Measurements from ENCODE around the gene OR10H4. TPM values are rescaled to one million over a fixed set of nuclear protein-coding genes. Genes with fewer than 3 reads are reported as not detected.
"Not testable (repeated sequence)": the region's sequence is repeated elsewhere in the genome, so short reads cannot be mapped to it uniquely, and the experiment has no call there.

The OR10H4 gene
- total RNA-seq: not detected in 2 replicates

DNA sequence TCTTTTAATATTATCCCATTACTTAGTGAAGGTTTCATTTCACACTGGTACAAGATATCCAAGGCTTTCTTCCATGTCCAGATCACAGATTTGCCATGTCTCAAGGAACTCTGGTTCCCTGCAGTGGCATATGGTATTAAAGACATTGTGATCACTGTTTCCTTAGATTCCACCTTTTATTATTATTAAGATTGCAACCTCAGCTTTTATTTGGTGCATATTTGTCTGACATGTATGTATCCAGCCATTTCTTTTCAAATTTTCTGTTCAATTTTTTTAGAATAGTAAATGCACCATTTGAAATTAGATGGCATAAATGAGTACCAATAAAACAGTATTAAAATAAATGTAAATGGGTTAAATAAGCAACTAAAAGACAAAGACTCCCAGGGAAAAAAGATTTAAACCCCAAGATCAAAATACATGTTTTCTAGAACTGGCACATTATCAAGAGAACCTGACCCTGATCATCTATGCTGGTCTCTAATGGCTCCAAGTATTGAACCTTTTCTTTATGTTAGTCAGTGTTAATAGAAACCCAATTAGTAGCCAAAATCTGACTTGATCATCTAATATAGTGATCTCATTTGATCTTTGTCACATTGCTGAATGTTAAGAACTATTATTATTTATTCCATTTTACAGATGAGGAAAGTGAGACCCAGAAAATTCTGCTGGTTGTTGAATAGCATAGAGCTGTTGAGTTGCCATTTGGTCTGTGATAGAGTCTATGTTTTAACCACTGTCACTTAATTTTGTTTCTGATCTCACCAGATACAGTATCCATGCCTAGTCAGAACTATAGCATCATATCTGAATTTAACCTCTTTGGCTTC lies at the start of gene OR10H4:
OR10H4 (plus strand) TSS at position 786 of the 836 bp plus-strand sequence; CDS start at position 786, 0 bp downstream.
- TF ChIP-seq, protein P1, sequence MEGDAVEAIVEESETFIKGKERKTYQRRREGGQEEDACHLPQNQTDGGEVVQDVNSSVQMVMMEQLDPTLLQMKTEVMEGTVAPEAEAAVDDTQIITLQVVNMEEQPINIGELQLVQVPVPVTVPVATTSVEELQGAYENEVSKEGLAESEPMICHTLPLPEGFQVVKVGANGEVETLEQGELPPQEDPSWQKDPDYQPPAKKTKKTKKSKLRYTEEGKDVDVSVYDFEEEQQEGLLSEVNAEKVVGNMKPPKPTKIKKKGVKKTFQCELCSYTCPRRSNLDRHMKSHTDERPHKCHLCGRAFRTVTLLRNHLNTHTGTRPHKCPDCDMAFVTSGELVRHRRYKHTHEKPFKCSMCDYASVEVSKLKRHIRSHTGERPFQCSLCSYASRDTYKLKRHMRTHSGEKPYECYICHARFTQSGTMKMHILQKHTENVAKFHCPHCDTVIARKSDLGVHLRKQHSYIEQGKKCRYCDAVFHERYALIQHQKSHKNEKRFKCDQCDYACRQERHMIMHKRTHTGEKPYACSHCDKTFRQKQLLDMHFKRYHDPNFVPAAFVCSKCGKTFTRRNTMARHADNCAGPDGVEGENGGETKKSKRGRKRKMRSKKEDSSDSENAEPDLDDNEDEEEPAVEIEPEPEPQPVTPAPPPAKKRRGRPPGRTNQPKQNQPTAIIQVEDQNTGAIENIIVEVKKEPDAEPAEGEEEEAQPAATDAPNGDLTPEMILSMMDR (IDR thresholded peaks at IDR 0.05): no peak
- ATAC-seq (ENCODE audit: low read depth) (no peak), DNase-seq (no peak)
- Mint-ChIP-seq H3K36me3 (ENCODE audit: low read depth) (peaks cover 4% of the 10 kb centered on the region), H3K4me3 (no peak within 1 kb of the TSS), H3K27ac (no peak within 1 kb of the TSS), H3K9me3 (peaks cover 20% of the 10 kb centered on the region), H3K27me3 (peaks cover 33% of the 10 kb centered on the region), H3K4me1 (no peaks in the 10 kb centered on the region)
- POLR2A ChIA-PET: no interaction called here
- CTCF ChIA-PET: no interaction called here
- intact Hi-C loops (cut with micrococcal nuclease): no loop called here

DNA sequence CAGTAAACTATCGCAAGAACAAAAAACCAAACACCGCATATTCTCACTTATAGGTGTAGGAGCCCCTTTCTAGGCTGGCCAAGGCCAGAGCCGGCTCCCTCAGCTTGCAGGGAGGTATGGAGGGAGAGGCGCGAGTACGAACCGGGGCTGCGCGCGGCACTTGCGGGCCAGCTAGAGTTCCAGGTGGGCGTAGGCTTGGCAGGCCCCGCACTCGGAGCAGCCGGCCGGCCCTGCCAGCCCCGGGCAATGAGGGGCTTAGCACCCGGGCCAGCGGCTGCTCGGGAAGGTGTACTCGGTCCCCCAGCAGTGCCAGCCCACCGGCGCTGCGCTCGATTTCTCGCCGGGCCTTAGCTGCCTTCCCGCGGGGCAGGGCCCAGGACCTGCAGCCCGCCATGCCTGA lies 49.2 kb upstream of the OR10H4 start:
- H3K27ac Mint-ChIP-seq; POLR2A ChIA-PET; ATAC-seq (ENCODE audit: low read depth); DNase-seq; CTCF ChIA-PET; H3K9me3 Mint-ChIP-seq; H3K4me3 Mint-ChIP-seq; H3K36me3 Mint-ChIP-seq (ENCODE audit: low read depth); H3K4me1 Mint-ChIP-seq; intact Hi-C loops (cut with micrococcal nuclease): not testable (repeated sequence)
- peaks cover 30% of the 10 kb centered on the region for H3K27me3 Mint-ChIP-seq

DNA sequence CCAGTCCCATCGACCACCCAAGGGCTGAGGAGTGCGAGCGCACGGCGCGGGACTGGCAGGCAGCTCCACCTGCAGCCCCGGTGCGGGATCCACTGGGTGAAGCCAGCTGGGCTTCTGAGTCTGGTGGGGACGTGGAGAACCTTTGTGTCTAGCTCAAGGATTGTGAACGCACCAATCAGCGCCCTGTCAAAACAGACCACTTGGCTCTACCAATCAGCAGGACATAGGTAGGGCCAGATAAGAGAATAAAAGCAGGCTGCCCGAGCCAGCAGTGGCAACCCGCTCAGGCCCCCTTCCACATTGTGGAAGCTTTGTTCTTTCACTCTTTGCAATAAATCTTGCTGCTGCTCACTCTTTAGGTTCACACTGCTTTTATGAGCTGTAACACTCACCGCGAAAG lies 48.8 kb upstream of the OR10H4 start:
- CTCF ChIA-PET, H3K27ac Mint-ChIP-seq, DNase-seq: not testable (repeated sequence)

GRCh38 chr19:15900504-15900903 lies 48.3 kb upstream of the OR10H4 start:
- TF ChIP-seq, protein P1 (IDR thresholded peaks at IDR 0.05): no peak
- H3K36me3 Mint-ChIP-seq (ENCODE audit: low read depth): no peaks in the 10 kb centered on the region
- POLR2A ChIA-PET: no interaction called here

More for the DNA sequence above, 48.8 kb upstream of the OR10H4 start:
- H3K36me3 Mint-ChIP-seq (ENCODE audit: low read depth); H3K9me3 Mint-ChIP-seq; POLR2A ChIA-PET; H3K4me1 Mint-ChIP-seq; ATAC-seq (ENCODE audit: low read depth); intact Hi-C loops (cut with micrococcal nuclease): not testable (repeated sequence)
- peaks cover 31% of the 10 kb centered on the region for H3K27me3 Mint-ChIP-seq
- peak overlapping the region; percentile 39 for H3K4me3 Mint-ChIP-seq

GRCh38 chr19:15902254-15902653 lies 46.6 kb upstream of the OR10H4 start:
- Mint-ChIP-seq H3K36me3 (ENCODE audit: low read depth) (no peaks in the 10 kb centered on the region), H3K27me3 (peaks cover 33% of the 10 kb centered on the region), H3K4me3 (no peak overlapping the region), H3K9me3 (peaks cover 2% of the 10 kb centered on the region), H3K27ac (no peak overlapping the region), H3K4me1 (peaks cover 4% of the 10 kb centered on the region)
- ChIA-PET CTCF (no interaction called here), POLR2A (no interaction called here)
- DNase-seq (no peak), ATAC-seq (ENCODE audit: low read depth) (no peak)
- intact Hi-C loops (cut with micrococcal nuclease): no loop called here
- TF ChIP-seq, protein P1 (IDR thresholded peaks at IDR 0.05): no peak

More at GRCh38 chr19:15900504-15900903, 48.3 kb upstream of the OR10H4 start:
- H3K27ac Mint-ChIP-seq: no peak overlapping the region
- H3K4me1 Mint-ChIP-seq: peaks cover 4% of the 10 kb centered on the region
- DNase-seq (no peak), ATAC-seq (ENCODE audit: low read depth) (no peak)
- H3K27me3 Mint-ChIP-seq: peaks cover 32% of the 10 kb centered on the region
- no peak overlapping the region for H3K4me3 Mint-ChIP-seq
- CTCF ChIA-PET: interaction anchor here (0.6 kb wide), 1 partner anchor 63 kb away, joined by 3 read pairs; no protein-coding TSS in a partner anchor
- intact Hi-C loops (cut with micrococcal nuclease): no loop called here
- H3K9me3 Mint-ChIP-seq: peaks cover 2% of the 10 kb centered on the region

- intact Hi-C loops (cut with micrococcal nuclease); H3K27ac Mint-ChIP-seq; H3K4me3 Mint-ChIP-seq; H3K9me3 Mint-ChIP-seq; POLR2A ChIA-PET; CTCF ChIA-PET; H3K4me1 Mint-ChIP-seq; ATAC-seq (ENCODE audit: low read depth); H3K36me3 Mint-ChIP-seq (ENCODE audit: low read depth); DNase-seq: not testable (repeated sequence)
- peaks cover 35% of the 10 kb centered on the region for H3K27me3 Mint-ChIP-seq
Observed at GRCh38 chr19:15902898-15903297, 45.9 kb upstream of the OR10H4 start.
